ENCODE measurements around the gene MRPL28.
"Not testable (repeated sequence)": the region's sequence is repeated elsewhere in the genome, so short reads cannot be mapped to it uniquely, and the experiment has no call there.

The MRPL28 gene

DNA sequence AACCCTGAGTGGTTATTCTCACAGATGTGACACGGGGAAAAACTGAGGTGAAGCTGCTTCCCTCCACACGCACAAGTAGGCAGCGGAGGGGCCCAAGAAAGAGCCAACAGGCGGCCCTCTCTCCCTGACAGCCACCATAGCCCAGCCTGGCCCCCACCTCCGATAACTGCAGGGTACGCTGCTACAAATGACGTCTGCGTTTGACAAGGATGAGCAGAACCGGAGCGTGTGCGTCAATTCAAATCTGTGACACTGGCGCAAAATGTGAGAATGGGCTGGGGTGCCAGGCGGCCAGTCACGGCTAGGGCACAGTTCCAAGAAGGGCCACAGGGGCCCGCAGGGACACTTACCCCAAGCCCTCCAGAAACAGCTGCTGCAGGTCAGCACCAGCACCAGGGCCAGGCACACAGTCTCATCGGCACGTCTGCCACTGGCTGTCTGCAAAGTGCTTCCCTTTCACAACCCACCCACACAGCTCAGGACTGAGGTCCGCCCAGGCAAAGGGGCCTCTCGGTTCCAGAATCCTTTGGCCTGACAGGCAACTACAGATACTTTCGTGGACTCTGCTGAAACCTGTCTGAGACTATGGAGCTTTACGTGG lies 32.3 kb downstream of the MRPL28 start:
- Histone ChIP-seq H3K4me1 (peaks cover 0 to 5% (median 0%) of the 10 kb centered on the region in 4 donors), H3K27me3 (no peaks in the 10 kb centered on the region), H3K4me3 (no peak overlapping the region), H3K36me3 (peaks cover 0 to 19% (median 7%) of the 10 kb centered on the region in 3 donors), H3K27ac (no peak overlapping the region), H3K9me3 (no peaks in the 10 kb centered on the region)
- intact Hi-C loops (cut with DNase I; ENCODE audit: low total_unique reads): no loop called here
- no peak for DNase-seq
- TF ChIP-seq, protein P1, sequence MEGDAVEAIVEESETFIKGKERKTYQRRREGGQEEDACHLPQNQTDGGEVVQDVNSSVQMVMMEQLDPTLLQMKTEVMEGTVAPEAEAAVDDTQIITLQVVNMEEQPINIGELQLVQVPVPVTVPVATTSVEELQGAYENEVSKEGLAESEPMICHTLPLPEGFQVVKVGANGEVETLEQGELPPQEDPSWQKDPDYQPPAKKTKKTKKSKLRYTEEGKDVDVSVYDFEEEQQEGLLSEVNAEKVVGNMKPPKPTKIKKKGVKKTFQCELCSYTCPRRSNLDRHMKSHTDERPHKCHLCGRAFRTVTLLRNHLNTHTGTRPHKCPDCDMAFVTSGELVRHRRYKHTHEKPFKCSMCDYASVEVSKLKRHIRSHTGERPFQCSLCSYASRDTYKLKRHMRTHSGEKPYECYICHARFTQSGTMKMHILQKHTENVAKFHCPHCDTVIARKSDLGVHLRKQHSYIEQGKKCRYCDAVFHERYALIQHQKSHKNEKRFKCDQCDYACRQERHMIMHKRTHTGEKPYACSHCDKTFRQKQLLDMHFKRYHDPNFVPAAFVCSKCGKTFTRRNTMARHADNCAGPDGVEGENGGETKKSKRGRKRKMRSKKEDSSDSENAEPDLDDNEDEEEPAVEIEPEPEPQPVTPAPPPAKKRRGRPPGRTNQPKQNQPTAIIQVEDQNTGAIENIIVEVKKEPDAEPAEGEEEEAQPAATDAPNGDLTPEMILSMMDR (IDR thresholded peaks at IDR 0.05): no peak

- Histone ChIP-seq H3K4me1 (peaks cover 0 to 8% (median 0%) of the 10 kb centered on the region in 4 donors), H3K9me3 (no peaks in the 10 kb centered on the region), H3K27ac (no peak overlapping the region), H3K4me3 (no peak overlapping the region), H3K27me3 (no peaks in the 10 kb centered on the region), H3K36me3 (peaks cover 0 to 13% (median 1%) of the 10 kb centered on the region in 3 donors)
- TF ChIP-seq, protein P1 (IDR thresholded peaks at IDR 0.05): no peak
- intact Hi-C loops (cut with DNase I; ENCODE audit: low total_unique reads): no loop called here
- no peak for DNase-seq
These were observed 32.9 kb downstream of the MRPL28 start for GRCh38 chr16:337437-337836.

- DNase-seq: no peak
- peaks cover 0 to 5% (median 0%) of the 10 kb centered on the region in 3 donors for H3K36me3 ChIP-seq
- no peaks in the 10 kb centered on the region for H3K9me3 ChIP-seq
- no peak overlapping the region for H3K27ac ChIP-seq
- TF ChIP-seq, protein P1 (IDR thresholded peaks at IDR 0.05): no peak
- no peak overlapping the region for H3K4me3 ChIP-seq
- intact Hi-C loops (cut with DNase I; ENCODE audit: low total_unique reads): no loop called here
- peaks cover 0 to 8% (median 0%) of the 10 kb centered on the region in 4 donors for H3K4me1 ChIP-seq
- no peaks in the 10 kb centered on the region for H3K27me3 ChIP-seq
These were observed 34.1 kb downstream of the MRPL28 start for GRCh38 chr16:336269-336668.

DNA sequence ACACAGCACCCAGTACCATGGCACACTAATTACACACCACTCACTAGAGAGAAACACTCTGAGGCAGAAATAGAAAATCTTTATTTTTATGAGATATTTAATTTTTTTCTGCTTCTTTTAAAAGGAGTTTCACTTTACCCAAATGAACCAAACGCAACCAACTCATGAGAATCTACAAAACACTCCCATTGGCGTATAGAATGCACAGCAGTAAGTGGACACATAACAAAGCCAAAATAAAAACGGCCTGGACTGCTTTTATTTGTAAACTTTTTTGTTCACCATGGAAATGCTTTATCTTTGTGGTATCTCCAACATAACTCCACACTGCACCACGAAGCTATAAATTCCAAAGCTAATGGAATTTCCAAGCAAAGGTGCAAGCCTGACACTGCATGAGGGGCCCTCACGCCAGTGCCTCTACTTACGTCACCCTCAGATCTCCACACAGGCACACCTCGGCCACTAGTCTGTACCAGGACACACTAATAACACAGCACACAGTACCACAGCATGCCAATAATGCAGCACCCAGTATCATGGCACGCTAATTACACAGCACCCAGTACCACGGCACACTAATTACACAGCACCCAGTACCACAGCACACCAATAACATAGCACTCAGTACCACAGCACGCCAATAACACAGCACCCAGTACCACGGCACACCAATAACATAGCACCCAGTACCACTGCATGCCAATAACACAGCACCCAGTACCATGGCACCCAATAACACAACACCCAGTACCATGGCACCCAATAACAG lies 35.3 kb downstream of the MRPL28 start:
- intact Hi-C loops (cut with DNase I; ENCODE audit: low total_unique reads); H3K4me3 ChIP-seq; H3K27ac ChIP-seq; H3K4me1 ChIP-seq; H3K36me3 ChIP-seq; H3K9me3 ChIP-seq; H3K27me3 ChIP-seq; DNase-seq: not testable (repeated sequence)

- H3K27me3 ChIP-seq; H3K27ac ChIP-seq; DNase-seq; intact Hi-C loops (cut with DNase I; ENCODE audit: low total_unique reads); H3K36me3 ChIP-seq; H3K9me3 ChIP-seq; H3K4me3 ChIP-seq; H3K4me1 ChIP-seq: not testable (repeated sequence)
These were observed 36.0 kb downstream of the MRPL28 start for GRCh38 chr16:334164-334832.

GRCh38 chr16:333406-334094 lies 36.8 kb downstream of the MRPL28 start:
- Histone ChIP-seq H3K27me3 (no peaks in the 10 kb centered on the region), H3K36me3 (no peaks in the 10 kb centered on the region), H3K4me1 (peaks cover 0 to 10% (median 4%) of the 10 kb centered on the region in 4 donors), H3K9me3 (no peaks in the 10 kb centered on the region), H3K4me3 (no peak overlapping the region), H3K27ac (no peak overlapping the region)
- intact Hi-C loops (cut with DNase I; ENCODE audit: low total_unique reads): no loop called here
- DNase-seq: no peak
- TF ChIP-seq, protein P1 (IDR thresholded peaks at IDR 0.05): no peak

DNA sequence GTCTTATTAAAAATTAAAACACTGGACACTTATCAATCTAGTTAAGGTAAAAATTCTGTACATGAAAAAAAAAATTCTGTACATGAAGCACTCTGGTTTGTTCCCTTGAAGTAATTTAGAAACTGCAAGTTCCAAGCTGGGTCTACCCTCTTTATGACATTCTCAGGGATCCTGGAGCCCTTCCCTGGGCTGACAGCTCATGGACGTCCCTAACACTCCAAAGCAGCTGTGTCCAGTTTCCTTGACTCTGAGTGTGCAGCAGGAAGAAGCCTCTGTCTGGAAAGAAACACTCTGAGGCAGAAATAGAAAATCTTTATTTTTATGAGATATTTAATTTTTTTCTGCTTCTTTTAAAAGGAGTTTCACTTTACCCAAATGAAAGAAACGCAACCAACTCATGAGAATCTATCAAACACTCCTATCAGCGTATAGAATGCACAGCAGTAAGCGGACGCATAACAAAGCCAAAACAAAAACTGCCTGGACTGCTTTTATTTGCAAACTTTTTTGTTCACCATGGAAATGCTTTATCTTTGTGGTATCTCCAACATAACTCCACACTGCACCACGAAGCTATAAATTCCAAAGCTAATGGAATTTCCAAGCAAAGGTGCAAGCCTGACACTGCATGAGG lies 39.0 kb downstream of the MRPL28 start:
- intact Hi-C loops (cut with DNase I; ENCODE audit: low total_unique reads); H3K9me3 ChIP-seq; H3K4me3 ChIP-seq; H3K27ac ChIP-seq; H3K27me3 ChIP-seq; H3K36me3 ChIP-seq; DNase-seq: not testable (repeated sequence)
- peaks cover 0 to 23% (median 17%) of the 10 kb centered on the region in 4 donors for H3K4me1 ChIP-seq

Data from tibial artery (tissue), 4 donors.